GM19455 (cell line): ENCODE measurements around the gene GOLGA8N.
"Not testable (repeated sequence)": the region's sequence is repeated elsewhere in the genome, so short reads cannot be mapped to it uniquely, and the experiment has no call there.

Experiments
- ATAC-seq: cut with Tn5 transposase; IDR thresholded peaks from one replicate; pipeline ENCODE4 v1.9.1; 2021; ENCODE audit not compliant: unreplicated experiment

GOLGA8N gene

GRCh38 chr15:32593151-32593550 is at the start of gene GOLGA8N:
TSS of gene GOLGA8N (plus strand) at chr15:32593456.
- ATAC-seq, result not testable (repeated sequence)

- not testable (repeated sequence) for ATAC-seq
Observed at GRCh38 chr15:32543456-32543855, 49.8 kb upstream of the GOLGA8N start.

GRCh38 chr15:32545129-32545528 is 48.1 kb upstream of the GOLGA8N start:
- ATAC-seq, result not testable (repeated sequence)

- ATAC-seq, result not testable (repeated sequence)
Observed at GRCh38 chr15:32554587-32554986, 38.7 kb upstream of the GOLGA8N start.

GRCh38 chr15:32562198-32562597 is 31.1 kb upstream of the GOLGA8N start:
- ATAC-seq, result not testable (repeated sequence)

- not testable (repeated sequence) for ATAC-seq
Observed at GRCh38 chr15:32568988-32569387, 24.3 kb upstream of the GOLGA8N start.

GRCh38 chr15:32578482-32578881 is 14.8 kb upstream of the GOLGA8N start:
- ATAC-seq, result not testable (repeated sequence)

GRCh38 chr15:32585844-32586243 is 7.4 kb upstream of the GOLGA8N start:
- ATAC-seq, result not testable (repeated sequence)

GRCh38 chr15:32609518-32609917 is 16.3 kb downstream of the GOLGA8N start:
- not testable (repeated sequence) for ATAC-seq

GRCh38 chr15:32610719-32611118 is 17.5 kb downstream of the GOLGA8N start:
- not testable (repeated sequence) for ATAC-seq

GRCh38 chr15:32614712-32615050 is 21.4 kb downstream of the GOLGA8N start:
- ATAC-seq, result peak; percentile 30

- ATAC-seq, result peak; percentile 75
Observed at GRCh38 chr15:32615051-32615870, 22.0 kb downstream of the GOLGA8N start, which contains the start of gene ARHGAP11A. TSS of gene ARHGAP11A (plus strand) at chr15:32615504. CDS start at chr15:32616212, 708 bp downstream.

GRCh38 chr15:32615871-32616426 is 22.7 kb downstream of the GOLGA8N start:
- not testable (repeated sequence) for ATAC-seq

- ATAC-seq, result no peak
Observed at GRCh38 chr15:32636410-32636809, 43.2 kb downstream of the GOLGA8N start.

GRCh38 chr15:32636908-32637567 is 43.8 kb downstream of the GOLGA8N start:
- ATAC-seq, result no peak

- ATAC-seq, result no peak
Observed at GRCh38 chr15:32637704-32638103, 44.4 kb downstream of the GOLGA8N start.

- no peak for ATAC-seq
Observed at GRCh38 chr15:32641517-32642059, 48.3 kb downstream of the GOLGA8N start, which contains the start of gene SCG5. TSS of gene SCG5 (plus strand) at chr15:32641710. CDS start at chr15:32643593, 1,883 bp downstream.

GRCh38 chr15:32642667-32643435 is 49.6 kb downstream of the GOLGA8N start:
- ATAC-seq, result no peak

GRCh38 chr15:32643907-32644445 is 50.7 kb downstream of the GOLGA8N start:
- no peak for ATAC-seq

- ATAC-seq, result no peak
Observed at GRCh38 chr15:32646291-32646690, 53.0 kb downstream of the GOLGA8N start.
